GF-D8 (cell line): ENCODE results near the gene KIF16B.

Experiments used
- DNase-seq: peaks from one replicate; lab custom pipeline; 2025; lab: John Stamatoyannopoulos, UW

KIF16B gene

GRCh38 chr20:16394784-16395183, 178.5 kb downstream of the KIF16B start:
- DNase-seq: no peak

GRCh38 chr20:16393836-16394235, 179.4 kb downstream of the KIF16B start:
- DNase-seq: no peak

- DNase-seq: no peak
Observed at GRCh38 chr20:16393297-16393696, 180.0 kb downstream of the KIF16B start.

GRCh38 chr20:16392346-16392745, 180.9 kb downstream of the KIF16B start:
- DNase-seq: no peak

GRCh38 chr20:16390991-16391390, 182.3 kb downstream of the KIF16B start:
- DNase-seq: no peak

DNA sequence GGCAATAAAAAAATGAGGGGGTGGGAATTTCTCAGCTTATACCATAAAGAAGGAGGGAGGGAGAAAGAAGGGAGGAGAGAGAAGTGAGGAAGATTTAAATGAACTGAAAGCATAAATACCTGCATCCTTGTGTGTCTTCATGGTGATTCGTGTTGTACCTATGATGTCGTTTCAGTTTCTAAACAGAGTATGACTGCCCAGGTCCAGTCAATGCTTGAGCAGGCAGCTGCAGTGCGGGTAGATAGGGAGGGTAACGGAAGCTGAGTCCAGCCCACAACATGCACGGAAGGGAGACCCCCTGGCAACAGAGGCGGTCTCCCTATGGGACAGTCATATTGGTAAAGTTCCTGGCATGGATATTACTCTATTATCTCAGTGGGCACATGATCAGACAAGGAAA, 184.5 kb downstream of the KIF16B start:
- no peak for DNase-seq

DNA sequence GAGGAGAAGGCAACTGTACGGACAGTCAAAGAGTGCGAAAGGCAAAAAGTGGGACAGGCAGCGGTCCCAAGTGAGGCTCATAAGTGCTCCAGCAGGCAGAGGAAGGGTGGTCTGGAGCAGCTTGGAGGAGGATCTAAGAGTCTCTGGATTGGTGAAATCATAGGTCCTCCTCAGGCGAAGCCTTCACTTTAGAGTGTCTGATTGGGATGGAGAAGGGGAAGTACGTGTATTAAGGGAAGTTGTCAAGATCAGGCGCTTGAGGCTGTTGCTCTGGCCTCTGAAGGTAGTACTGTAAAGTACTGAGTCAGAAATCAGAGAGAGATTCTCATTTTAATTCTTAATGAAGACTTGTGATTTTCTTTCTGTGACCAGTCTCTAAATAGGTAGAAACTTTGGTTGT, 185.6 kb downstream of the KIF16B start:
- DNase-seq: no peak

DNA sequence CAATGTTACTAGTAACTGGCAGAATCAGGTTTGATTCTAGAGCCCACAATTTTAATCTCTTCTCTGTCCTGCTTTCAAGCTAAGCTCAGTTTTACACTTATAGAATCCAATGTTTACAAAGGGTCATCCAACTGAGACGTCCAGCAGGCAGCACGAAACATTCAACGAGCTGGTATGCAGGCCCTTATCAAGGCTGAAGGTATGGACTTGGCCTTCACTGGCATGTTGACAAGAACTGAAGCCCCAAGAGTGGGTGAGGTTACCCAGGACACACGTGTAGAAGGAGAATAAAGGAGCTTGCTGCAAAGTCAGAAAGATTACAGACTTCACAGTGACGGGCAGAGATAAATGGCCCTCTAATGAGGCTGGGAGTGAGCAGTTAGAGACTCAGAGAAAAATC, 187.4 kb downstream of the KIF16B start:
- no peak for DNase-seq

DNA sequence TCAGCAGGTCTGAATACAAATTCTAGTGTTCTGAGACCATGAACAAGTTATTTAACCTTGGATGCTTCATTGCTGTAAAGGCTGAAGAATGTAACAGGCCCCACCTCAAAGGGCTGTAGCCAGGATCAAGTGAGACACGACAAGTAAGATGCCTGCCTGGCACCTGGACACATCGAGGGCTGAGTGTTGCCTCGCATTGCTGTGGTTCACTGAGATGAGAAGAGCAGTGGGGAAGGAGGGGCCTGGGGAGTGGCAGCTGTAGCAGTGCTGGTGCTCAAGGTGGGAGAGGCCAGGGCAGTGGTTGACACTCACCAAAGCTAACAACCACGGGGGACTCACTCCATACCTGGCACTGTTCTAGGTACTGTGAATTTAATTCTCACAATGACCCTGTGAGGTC, 187.8 kb downstream of the KIF16B start:
- no peak for DNase-seq

DNA sequence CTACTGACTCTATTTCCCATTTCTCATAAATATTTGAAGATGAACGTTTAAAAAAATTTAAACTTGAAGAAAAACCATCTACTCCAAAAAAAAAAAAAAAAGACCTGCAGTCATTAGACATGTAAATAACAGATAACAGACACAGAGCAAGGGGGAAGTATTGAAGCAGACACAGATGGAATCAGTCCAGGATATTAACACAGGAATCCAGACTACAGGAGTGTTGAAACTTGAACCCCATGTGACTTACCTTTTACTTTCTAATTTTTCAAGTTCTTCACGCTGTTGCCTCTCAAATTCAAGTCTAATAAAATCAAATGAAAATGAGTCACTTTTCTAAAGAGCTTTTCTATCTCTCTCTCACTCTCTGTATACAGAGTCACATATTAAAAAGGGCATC, 191.8 kb downstream of the KIF16B start:
- no peak for DNase-seq

DNA sequence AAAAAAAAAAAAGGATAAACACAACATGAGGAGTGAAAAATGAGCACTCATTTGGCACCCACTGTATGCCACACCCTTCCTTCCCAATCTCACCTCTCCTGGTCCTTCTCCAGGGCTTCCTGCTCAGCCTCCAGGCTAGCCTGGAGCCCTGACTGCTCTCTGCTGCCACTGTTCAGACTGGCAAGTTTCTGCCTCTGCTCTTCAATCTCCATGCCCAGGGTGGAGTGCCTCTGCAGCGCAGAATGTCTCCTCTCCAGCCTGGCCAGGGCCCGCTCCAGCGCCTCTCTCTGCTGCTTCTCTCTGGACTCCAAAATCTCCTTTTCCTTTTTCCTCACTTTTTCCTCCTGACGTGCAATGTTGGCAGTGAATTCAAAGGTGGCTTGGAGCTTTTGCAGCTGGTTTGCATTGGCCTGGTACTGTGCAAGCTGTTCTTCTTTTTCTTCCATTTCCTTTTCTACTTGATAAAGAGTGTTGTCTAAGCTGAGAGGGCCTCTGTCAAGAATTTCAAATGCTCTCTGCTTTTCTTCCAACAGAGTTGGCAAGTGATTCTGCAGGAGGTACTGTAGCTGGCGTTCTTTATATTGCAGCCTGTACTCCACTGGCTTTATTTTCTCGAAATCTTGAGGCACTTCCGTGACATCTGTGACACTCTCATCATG, 194.4 kb downstream of the KIF16B start:
- DNase-seq: no peak

- no peak for DNase-seq
Observed at GRCh38 chr20:16378122-16378521, 195.1 kb downstream of the KIF16B start.

GRCh38 chr20:16369441-16369840, 203.8 kb downstream of the KIF16B start:
- no peak for DNase-seq

DNA sequence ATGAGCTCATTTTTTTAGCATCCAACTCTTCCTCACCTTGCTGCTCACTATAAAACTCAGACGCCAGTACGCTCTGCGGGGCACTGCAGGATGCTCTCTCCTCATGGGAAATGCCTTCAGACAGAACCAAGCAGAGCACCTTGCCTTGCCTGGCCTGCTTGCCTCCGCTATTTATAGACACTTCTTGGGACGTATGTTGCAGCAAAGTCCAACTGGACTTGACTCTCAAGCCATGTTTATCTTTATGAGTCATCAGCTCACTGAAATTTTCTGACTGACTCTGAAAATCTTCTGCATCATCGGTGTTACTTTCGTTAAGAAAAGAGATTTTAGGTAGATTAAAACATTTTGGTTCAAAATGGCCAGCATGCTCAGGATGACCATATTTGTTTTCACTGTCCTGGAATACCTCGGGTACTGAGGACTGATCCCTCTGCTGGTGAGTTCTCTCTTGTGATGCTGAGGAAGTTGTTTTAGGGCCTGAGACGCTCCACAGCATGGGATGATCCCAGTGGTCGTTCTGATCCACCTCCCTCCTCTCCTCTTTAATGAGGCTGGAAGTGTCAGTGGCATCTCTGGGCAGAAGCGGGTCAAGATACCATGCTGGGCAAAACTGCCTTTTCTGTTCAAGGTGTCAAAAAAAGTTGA, 204.5 kb downstream of the KIF16B start:
- DNase-seq: no peak

DNA sequence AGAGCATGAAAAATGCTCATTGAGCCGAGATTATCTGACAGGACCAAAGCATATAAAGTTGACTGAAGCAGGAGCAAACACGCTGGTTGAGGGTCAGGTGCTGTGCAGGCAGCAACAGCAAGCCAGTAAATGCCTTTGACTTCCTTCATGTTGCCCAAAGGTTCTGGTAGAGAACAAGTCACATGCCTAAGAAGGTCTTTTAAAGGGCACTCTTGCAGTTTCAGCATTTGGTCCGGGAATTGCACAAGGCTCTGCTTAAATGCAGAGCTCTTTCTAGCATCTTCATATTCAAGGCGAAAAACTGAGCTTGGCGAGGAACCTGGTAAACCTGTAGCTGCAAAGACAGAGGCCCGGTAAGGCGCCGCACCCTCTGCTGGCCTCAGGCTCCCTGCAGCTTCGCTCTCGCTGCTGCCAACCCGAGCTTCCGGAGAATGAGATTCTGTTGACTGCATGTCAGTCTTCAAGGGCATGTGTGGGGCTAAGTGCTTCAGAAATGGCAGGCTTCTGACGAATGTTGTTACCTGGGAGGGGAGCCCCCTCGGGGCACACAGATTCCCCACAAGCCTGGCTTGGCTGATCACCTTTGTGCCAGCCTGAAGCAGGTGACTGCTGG, 205.2 kb downstream of the KIF16B start:
- DNase-seq: no peak

GRCh38 chr20:16366529-16366928, 206.7 kb downstream of the KIF16B start:
- no peak for DNase-seq

DNA sequence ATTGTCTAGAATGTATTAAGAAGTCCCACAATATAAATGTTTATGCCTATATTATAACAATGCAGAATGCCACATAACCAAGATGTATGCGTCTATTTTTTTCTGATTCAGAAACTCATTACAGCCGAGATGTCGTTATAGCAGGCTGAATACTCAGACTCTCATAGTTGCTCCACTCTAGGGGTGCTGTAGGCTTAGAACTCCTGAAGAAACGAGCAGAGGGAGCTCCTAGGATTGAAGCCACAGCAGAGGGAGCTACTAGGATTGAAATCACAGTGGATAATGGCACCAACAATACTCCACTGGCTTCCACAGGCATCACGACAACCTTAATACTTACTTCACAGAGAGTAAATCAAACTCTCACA, 208.9 kb downstream of the KIF16B start:
- no peak for DNase-seq

- DNase-seq: no peak
Observed at GRCh38 chr20:16363506-16364319, 209.5 kb downstream of the KIF16B start.

DNA sequence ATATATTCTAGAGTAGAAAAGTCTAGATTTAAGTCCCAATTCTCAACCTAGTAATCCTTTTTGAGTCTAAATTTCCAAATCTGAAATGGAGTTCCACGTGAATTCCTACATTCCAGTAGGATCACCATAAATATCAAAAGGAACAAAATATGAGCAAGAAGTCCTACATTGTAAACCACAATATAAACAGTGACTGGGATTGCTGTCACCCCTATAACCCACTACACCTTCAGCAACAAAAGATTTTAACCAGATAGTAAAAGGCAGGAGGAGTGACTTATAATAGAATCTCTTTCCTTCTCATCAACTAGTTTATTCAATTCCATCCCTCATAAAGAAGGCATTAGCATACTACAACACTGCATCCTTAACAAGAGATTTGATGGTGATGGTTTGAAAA, 210.6 kb downstream of the KIF16B start:
- DNase-seq: no peak

- no peak for DNase-seq
Observed at GRCh38 chr20:16360668-16361067, 212.6 kb downstream of the KIF16B start.

- no peak for DNase-seq
Observed at GRCh38 chr20:16353417-16353781, 219.8 kb downstream of the KIF16B start.

GRCh38 chr20:16352751-16353416, 220.4 kb downstream of the KIF16B start:
- DNase-seq: no peak
